Nephron progenitor cell (in vitro differentiated cells): Measurements from ENCODE around the gene UBAC2.
A peak's percentile ranks its signal among the peaks of the same experiment; 100 is the strongest.

Experiments
- DNase-seq: peaks from one replicate; pipeline ENCODE4 v3.0.0; 2021
- H3K27ac Mint-ChIP-seq: 2 replicates; pipeline ENCODE4 v1.8.0; 2021; ENCODE audit warnings: mild to moderate bottlenecking, moderate library complexity, mixed read lengths
- H3K27me3 Mint-ChIP-seq: 2 replicates; pipeline ENCODE4 v1.8.0; 2021; ENCODE audit warnings: mild to moderate bottlenecking, low read depth, mixed read lengths; ENCODE audit not compliant: poor library complexity
- H3K36me3 Mint-ChIP-seq: 2 replicates; pipeline ENCODE4 v1.8.0; 2021; ENCODE audit warnings: low read depth, mixed read lengths
- H3K4me1 Mint-ChIP-seq: 2 replicates; pipeline ENCODE4 v1.8.0; 2021; ENCODE audit warnings: mixed read lengths
- H3K4me3 Mint-ChIP-seq: 2 replicates; pipeline ENCODE4 v1.8.0; 2021; ENCODE audit warnings: mild to moderate bottlenecking, moderate library complexity, mixed read lengths
- H3K9me3 Mint-ChIP-seq: 2 replicates; pipeline ENCODE4 v1.8.0; 2021; ENCODE audit warnings: mild to moderate bottlenecking, moderate library complexity, mixed read lengths
- TF ChIP-seq, protein P1 (sequence below): fragments of 200-600 bp; sonication (generic); IDR thresholded peaks from 2 replicates; pipeline ENCODE4 v1.5.0; 2021; ENCODE audit warnings: antibody characterized with exemption

Gene UBAC2

GRCh38 chr13:99174533-99175100 is 26.0 kb upstream of the UBAC2 start:
- no peak for DNase-seq

GRCh38 chr13:99176309-99177276 is 24.1 kb upstream of the UBAC2 start:
- H3K9me3 Mint-ChIP-seq, result peaks cover 27% of the 10 kb centered on the region
- peaks cover 13% of the 10 kb centered on the region for H3K4me1 Mint-ChIP-seq
- no peaks in the 10 kb centered on the region for H3K36me3 Mint-ChIP-seq
- H3K27ac Mint-ChIP-seq, result no peak overlapping the region
- no peak overlapping the region for H3K4me3 Mint-ChIP-seq
- peaks cover 7% of the 10 kb centered on the region for H3K27me3 Mint-ChIP-seq
- DNase-seq, result peak; percentile 80
- TF ChIP-seq, protein P1, sequence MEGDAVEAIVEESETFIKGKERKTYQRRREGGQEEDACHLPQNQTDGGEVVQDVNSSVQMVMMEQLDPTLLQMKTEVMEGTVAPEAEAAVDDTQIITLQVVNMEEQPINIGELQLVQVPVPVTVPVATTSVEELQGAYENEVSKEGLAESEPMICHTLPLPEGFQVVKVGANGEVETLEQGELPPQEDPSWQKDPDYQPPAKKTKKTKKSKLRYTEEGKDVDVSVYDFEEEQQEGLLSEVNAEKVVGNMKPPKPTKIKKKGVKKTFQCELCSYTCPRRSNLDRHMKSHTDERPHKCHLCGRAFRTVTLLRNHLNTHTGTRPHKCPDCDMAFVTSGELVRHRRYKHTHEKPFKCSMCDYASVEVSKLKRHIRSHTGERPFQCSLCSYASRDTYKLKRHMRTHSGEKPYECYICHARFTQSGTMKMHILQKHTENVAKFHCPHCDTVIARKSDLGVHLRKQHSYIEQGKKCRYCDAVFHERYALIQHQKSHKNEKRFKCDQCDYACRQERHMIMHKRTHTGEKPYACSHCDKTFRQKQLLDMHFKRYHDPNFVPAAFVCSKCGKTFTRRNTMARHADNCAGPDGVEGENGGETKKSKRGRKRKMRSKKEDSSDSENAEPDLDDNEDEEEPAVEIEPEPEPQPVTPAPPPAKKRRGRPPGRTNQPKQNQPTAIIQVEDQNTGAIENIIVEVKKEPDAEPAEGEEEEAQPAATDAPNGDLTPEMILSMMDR, result peak; percentile 86

More at GRCh38 chr13:99174533-99175100, 26.0 kb upstream of the UBAC2 start:
- Mint-ChIP-seq H3K9me3 (peaks cover 29% of the 10 kb centered on the region), H3K36me3 (no peaks in the 10 kb centered on the region), H3K27ac (no peak overlapping the region), H3K4me3 (no peak overlapping the region), H3K4me1 (peaks cover 13% of the 10 kb centered on the region), H3K27me3 (peaks cover 7% of the 10 kb centered on the region)
- TF ChIP-seq, protein P1, result no peak

GRCh38 chr13:99178636-99179035 is 22.0 kb upstream of the UBAC2 start:
- Mint-ChIP-seq H3K9me3 (peaks cover 30% of the 10 kb centered on the region), H3K4me3 (no peak overlapping the region), H3K4me1 (peaks cover 13% of the 10 kb centered on the region), H3K27ac (no peak overlapping the region), H3K36me3 (no peaks in the 10 kb centered on the region), H3K27me3 (peaks cover 7% of the 10 kb centered on the region)
- no peak for DNase-seq
- TF ChIP-seq, protein P1, result no peak

GRCh38 chr13:99179460-99179859 is 21.2 kb upstream of the UBAC2 start:
- TF ChIP-seq, protein P1, result no peak
- Mint-ChIP-seq H3K27ac (no peak overlapping the region), H3K9me3 (peaks cover 34% of the 10 kb centered on the region), H3K27me3 (peaks cover 7% of the 10 kb centered on the region), H3K4me3 (no peak overlapping the region), H3K4me1 (peaks cover 8% of the 10 kb centered on the region), H3K36me3 (no peaks in the 10 kb centered on the region)
- DNase-seq, result no peak

DNA sequence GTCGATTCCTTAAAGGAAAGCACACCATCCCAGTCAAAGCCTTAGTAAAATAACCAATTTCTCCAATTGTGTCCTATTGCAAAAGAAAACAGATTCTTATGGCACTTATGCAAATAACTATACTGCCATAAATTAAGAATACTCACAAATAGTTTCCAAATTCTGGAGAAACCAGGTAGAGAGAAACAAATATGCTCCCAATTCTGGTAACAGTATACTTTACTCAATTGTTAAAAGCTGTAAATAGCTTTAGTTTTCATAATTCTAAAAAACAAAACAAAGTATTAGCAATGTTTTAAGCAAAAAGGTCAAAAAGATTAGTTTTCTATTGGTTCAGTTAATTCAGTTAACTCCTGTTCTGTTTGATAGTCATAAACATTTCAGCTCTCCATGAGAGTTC is 18.2 kb upstream of the UBAC2 start:
- TF ChIP-seq, protein P1, result no peak
- no peak for DNase-seq

More for the DNA sequence above, 18.2 kb upstream of the UBAC2 start:
- H3K36me3 Mint-ChIP-seq, result no peaks in the 10 kb centered on the region
- H3K9me3 Mint-ChIP-seq, result peaks cover 38% of the 10 kb centered on the region
- H3K4me3 Mint-ChIP-seq, result no peak overlapping the region
- H3K27me3 Mint-ChIP-seq, result peaks cover 4% of the 10 kb centered on the region
- H3K27ac Mint-ChIP-seq, result no peak overlapping the region
- H3K4me1 Mint-ChIP-seq, result peaks cover 13% of the 10 kb centered on the region
